ENCODE results near the gene SFRP5.
A peak's percentile ranks its signal among the peaks of the same experiment; 100 is the strongest.

The SFRP5 gene

GRCh38 chr10:97771913-97772823 lies at the start of gene SFRP5:
TSS of gene SFRP5 (minus strand) at chr10:97771999. CDS start at chr10:97771833, 166 bp downstream.
- no peak for DNase-seq

- no peak for DNase-seq
Observed at GRCh38 chr10:97820096-97820704, 48.4 kb upstream of the SFRP5 start.

- no peak for DNase-seq
Observed at GRCh38 chr10:97818572-97818971, 46.8 kb upstream of the SFRP5 start.

- no peak for DNase-seq
Observed at GRCh38 chr10:97816609-97817008, 44.8 kb upstream of the SFRP5 start.

- no peak for DNase-seq
Observed at GRCh38 chr10:97814996-97815395, 43.2 kb upstream of the SFRP5 start.

- DNase-seq: no peak
Observed at GRCh38 chr10:97813311-97813710, 41.5 kb upstream of the SFRP5 start.

GRCh38 chr10:97812696-97813095 lies 40.9 kb upstream of the SFRP5 start:
- no peak for DNase-seq

- DNase-seq: no peak
Observed at GRCh38 chr10:97811958-97812357, 40.2 kb upstream of the SFRP5 start.

GRCh38 chr10:97810446-97810845 lies 38.6 kb upstream of the SFRP5 start:
- peak; percentile 19 for DNase-seq

- DNase-seq: no peak
Observed at GRCh38 chr10:97805949-97806348, 34.1 kb upstream of the SFRP5 start.

- no peak for DNase-seq
Observed at GRCh38 chr10:97805096-97805884, 33.5 kb upstream of the SFRP5 start.

- DNase-seq: no peak
Observed at GRCh38 chr10:97801422-97801821, 29.6 kb upstream of the SFRP5 start.

GRCh38 chr10:97800474-97800873 lies 28.7 kb upstream of the SFRP5 start:
- no peak for DNase-seq

GRCh38 chr10:97798958-97799610 lies 27.3 kb upstream of the SFRP5 start:
- DNase-seq: no peak

GRCh38 chr10:97796651-97797050 lies 24.9 kb upstream of the SFRP5 start:
- DNase-seq: peak; percentile 2

GRCh38 chr10:97795886-97796285 lies 24.1 kb upstream of the SFRP5 start:
- no peak for DNase-seq

GRCh38 chr10:97791824-97792721 lies 20.3 kb upstream of the SFRP5 start:
- DNase-seq: peak; percentile 18

GRCh38 chr10:97789770-97790397 lies 18.1 kb upstream of the SFRP5 start:
- DNase-seq: no peak

GRCh38 chr10:97788552-97789442 lies 17.0 kb upstream of the SFRP5 start:
- no peak for DNase-seq

GRCh38 chr10:97785731-97786130 lies 13.9 kb upstream of the SFRP5 start:
- no peak for DNase-seq
